ENCODE measurements around the gene ZNF236. TPM values are rescaled to one million over a fixed set of nuclear protein-coding genes. Genes with fewer than 3 reads are reported as not detected.

ZNF236 gene
- total and polyA plus RNA-seq, 2 of the 13 experiments (the other 11 are each of a cell fraction or from before 2014, with no cell fraction given) = 3.0 to 7.2 TPM

DNA sequence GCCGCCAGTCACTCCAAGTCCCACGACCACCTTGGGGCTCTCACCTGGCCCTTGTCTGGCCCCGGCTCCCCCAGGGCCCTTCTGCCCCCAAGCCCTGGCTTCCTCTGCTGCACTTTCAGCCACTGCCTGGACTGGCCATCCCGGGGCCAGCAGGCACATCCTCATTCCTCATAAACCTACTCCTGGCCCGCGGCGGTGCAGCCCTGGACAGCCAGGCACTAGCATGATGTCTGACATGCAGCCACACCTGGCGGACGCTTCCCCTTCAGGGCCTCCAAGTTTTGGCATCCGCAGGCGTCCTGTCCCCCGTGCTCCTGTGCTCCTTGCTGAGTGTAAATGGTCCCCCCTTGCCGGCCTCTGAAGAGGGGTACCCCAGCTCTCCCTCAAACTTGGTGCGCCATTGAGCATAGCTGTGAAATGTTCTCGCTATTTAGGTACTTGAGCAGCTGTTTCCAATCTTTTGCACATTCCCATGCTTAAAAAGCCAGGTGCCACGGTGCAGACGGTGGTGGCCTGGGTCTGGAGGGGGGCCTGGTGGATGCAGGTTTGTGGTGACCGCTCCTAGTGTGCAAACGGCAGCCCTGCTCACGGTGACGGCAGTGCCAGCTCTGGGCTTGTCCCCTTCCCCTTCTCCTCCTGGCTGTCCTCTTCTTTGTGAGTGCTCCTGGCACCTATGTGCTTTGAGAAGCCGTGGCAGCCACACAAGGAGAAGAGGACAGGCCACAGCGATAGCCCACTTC, 186.4 kb downstream of the ZNF236 start (continued):
- TF ChIP-seq, protein P1, sequence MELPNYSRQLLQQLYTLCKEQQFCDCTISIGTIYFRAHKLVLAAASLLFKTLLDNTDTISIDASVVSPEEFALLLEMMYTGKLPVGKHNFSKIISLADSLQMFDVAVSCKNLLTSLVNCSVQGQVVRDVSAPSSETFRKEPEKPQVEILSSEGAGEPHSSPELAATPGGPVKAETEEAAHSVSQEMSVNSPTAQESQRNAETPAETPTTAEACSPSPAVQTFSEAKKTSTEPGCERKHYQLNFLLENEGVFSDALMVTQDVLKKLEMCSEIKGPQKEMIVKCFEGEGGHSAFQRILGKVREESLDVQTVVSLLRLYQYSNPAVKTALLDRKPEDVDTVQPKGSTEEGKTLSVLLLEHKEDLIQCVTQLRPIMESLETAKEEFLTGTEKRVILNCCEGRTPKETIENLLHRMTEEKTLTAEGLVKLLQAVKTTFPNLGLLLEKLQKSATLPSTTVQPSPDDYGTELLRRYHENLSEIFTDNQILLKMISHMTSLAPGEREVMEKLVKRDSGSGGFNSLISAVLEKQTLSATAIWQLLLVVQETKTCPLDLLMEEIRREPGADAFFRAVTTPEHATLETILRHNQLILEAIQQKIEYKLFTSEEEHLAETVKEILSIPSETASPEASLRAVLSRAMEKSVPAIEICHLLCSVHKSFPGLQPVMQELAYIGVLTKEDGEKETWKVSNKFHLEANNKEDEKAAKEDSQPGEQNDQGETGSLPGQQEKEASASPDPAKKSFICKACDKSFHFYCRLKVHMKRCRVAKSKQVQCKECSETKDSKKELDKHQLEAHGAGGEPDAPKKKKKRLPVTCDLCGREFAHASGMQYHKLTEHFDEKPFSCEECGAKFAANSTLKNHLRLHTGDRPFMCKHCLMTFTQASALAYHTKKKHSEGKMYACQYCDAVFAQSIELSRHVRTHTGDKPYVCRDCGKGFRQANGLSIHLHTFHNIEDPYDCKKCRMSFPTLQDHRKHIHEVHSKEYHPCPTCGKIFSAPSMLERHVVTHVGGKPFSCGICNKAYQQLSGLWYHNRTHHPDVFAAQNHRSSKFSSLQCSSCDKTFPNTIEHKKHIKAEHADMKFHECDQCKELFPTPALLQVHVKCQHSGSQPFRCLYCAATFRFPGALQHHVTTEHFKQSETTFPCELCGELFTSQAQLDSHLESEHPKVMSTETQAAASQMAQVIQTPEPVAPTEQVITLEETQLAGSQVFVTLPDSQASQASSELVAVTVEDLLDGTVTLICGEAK (IDR thresholded peaks at IDR 0.05) = no peak
- TF ChIP-seq, protein P1 (CRISPR knock-in tag; IDR thresholded peaks at IDR 0.05) = no peak
- TF ChIP-seq ZNF619 (CRISPR knock-in tag; IDR thresholded peaks at IDR 0.05) (no peak), ZNF678 (CRISPR knock-in tag; IDR thresholded peaks at IDR 0.05) (no peak)
- TF ChIP-seq, protein P2, sequence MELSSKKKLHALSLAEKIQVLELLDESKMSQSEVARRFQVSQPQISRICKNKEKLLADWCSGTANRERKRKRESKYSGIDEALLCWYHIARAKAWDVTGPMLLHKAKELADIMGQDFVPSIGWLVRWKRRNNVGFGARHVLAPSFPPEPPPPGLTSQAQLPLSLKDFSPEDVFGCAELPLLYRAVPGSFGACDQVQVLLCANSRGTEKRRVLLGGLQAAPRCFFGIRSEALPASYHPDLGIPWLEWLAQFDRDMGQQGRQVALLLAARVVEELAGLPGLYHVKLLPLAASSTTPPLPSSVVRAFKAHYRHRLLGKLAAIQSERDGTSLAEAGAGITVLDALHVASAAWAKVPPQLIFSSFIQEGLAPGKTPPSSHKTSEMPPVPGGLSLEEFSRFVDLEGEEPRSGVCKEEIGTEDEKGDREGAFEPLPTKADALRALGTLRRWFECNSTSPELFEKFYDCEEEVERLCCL (CRISPR knock-in tag; IDR thresholded peaks at IDR 0.05; ENCODE audit: borderline replicate concordance) = no peak
